H1 (cell line): Measurements from ENCODE around the gene DDX1. TPM values are rescaled to one million over a fixed set of nuclear protein-coding genes. Genes with fewer than 3 reads are reported as not detected.
"Not testable (repeated sequence)": the region's sequence is repeated elsewhere in the genome, so short reads cannot be mapped to it uniquely, and the experiment has no call there.

Experiments
- CTCF ChIA-PET: fragments of 300-600 bp; sonication (Branson Sonifier 250); formaldehyde crosslinking; loops from one replicate; lab custom pipeline; 2021; ENCODE audit not compliant: partially characterized antibody; lab: Charles Lee
- POLR2A ChIA-PET: fragments of 300-600 bp; sonication (Branson Sonifier 250); formaldehyde crosslinking; loops from one replicate; lab custom pipeline; 2021; ENCODE audit warnings: inconsistent platforms; ENCODE audit not compliant: partially characterized antibody; lab: Charles Lee
- DNase-seq, 2 experiments: peaks; one replicate each; pipeline versions ENCODE4 v3.0.0 to v3.0.0-alpha.2; 2010 to 2022; ENCODE audit warnings: low spot score in 2 of 2, low read depth in 1 of 2, mixed read lengths in 1 of 2
- FAIRE-seq: peaks from 2 replicates; lab custom pipeline; 2011; peaks lifted over from hg19 to GRCh38; lab: Jason Lieb, UNC
- H2AFZ ChIP-seq: 2 replicates; pipeline ENCODE4 v1.8.1; 2012; ENCODE audit warnings: low read length, inconsistent platforms
- H2AK5ac ChIP-seq: 2 replicates; pipeline ENCODE4 v1.6.1; 2013; ENCODE audit warnings: low read depth, low read length
- H2BK120ac ChIP-seq: replicated peaks from 2 replicates; pipeline ENCODE3; 2013; ENCODE audit warnings: low read depth, low read length, inconsistent platforms
- H2BK12ac ChIP-seq: 2 replicates; pipeline ENCODE4 v1.6.1; 2013; ENCODE audit warnings: low read depth, low read length
- H2BK15ac ChIP-seq: 2 replicates; pipeline ENCODE4 v1.6.1; 2013; ENCODE audit warnings: low read length
- H2BK20ac ChIP-seq: 2 replicates; pipeline ENCODE4 v1.6.1; 2013; ENCODE audit warnings: low read length
- H2BK5ac ChIP-seq: 2 replicates; pipeline ENCODE4 v1.6.1; 2013; ENCODE audit warnings: low read depth, low read length
- H3K14ac ChIP-seq: 2 replicates; pipeline ENCODE4 v1.6.1; 2013; ENCODE audit warnings: inconsistent platforms; ENCODE audit not compliant: insufficient read length
- H3K18ac ChIP-seq: 2 replicates; pipeline ENCODE4 v1.6.1; 2013; ENCODE audit warnings: low read length; ENCODE audit errors: extremely low read depth
- H3K23ac ChIP-seq: 2 replicates; pipeline ENCODE4 v1.6.1; 2013; ENCODE audit warnings: inconsistent platforms; ENCODE audit not compliant: insufficient read length
- H3K23me2 ChIP-seq: 2 replicates; pipeline ENCODE4 v1.6.1; 2013; ENCODE audit warnings: low read depth, low read length
- H3K27ac ChIP-seq: 2 replicates; pipeline ENCODE4 v1.6.1; 2011; ENCODE audit warnings: low read depth, low read length, inconsistent platforms
- H3K27me3 ChIP-seq, 4 experiments: replicated peaks in 1 of 4; 1 replicate in 1 of 4; 2 replicates in 3 of 4; pipeline versions ENCODE4 v1.6.1 to v1.8.1; 2011 to 2013; ENCODE audit warnings: low read length in 3 of 4, mild to moderate bottlenecking in 3 of 4, inconsistent platforms in 2 of 4, mixed read lengths in 2 of 4, moderate library complexity in 1 of 4; ENCODE audit not compliant: control insufficient read depth in 3 of 4, insufficient read depth in 3 of 4; ENCODE audit errors: extremely low read depth in 1 of 4
- H3K36me3 ChIP-seq, 4 experiments: 2 replicates each; pipeline versions ENCODE4 v1.6.1 to v1.8.1; 2011 to 2013; ENCODE audit warnings: mild to moderate bottlenecking in 4 of 4, low read length in 3 of 4, moderate library complexity in 2 of 4, control low read depth in 1 of 4, inconsistent platforms in 1 of 4; ENCODE audit not compliant: insufficient read depth in 4 of 4, control insufficient read depth in 2 of 4
- H3K4ac ChIP-seq: replicated peaks from 2 replicates; pipeline ENCODE3; 2013; ENCODE audit warnings: low read length, low read depth, mixed read lengths, inconsistent platforms; ENCODE audit not compliant: insufficient read length
- H3K4me1 ChIP-seq, 4 experiments: replicated peaks in 1 of 4; 1 replicate in 1 of 4; 2 replicates in 3 of 4; pipeline versions ENCODE4 v1.6.1 to v1.8.1; 2011 to 2013; ENCODE audit warnings: low read length in 3 of 4, inconsistent platforms in 2 of 4, mixed read lengths in 1 of 4; ENCODE audit not compliant: insufficient read depth in 4 of 4, control insufficient read depth in 3 of 4
- H3K4me2 ChIP-seq, 2 experiments: 2 replicates each; pipeline versions ENCODE4 v1.6.1 to v1.8.1; 2011 to 2013; ENCODE audit warnings: low read depth in 2 of 2, low read length in 2 of 2, control low read depth in 1 of 2, inconsistent platforms in 1 of 2, mild to moderate bottlenecking in 1 of 2; ENCODE audit not compliant: insufficient read depth in 1 of 2
- H3K4me3 ChIP-seq, 4 experiments: fragments of 200-600, 300-600 bp in 1 of 4; sonication (generic), shearing (Covaris generic), sonication (Bioruptor Twin) in 1 of 4; 2 replicates each; pipeline versions ENCODE4 v1.5.1 to v1.8.1; 2011 to 2016; ENCODE audit warnings: low read length in 4 of 4, low read depth in 3 of 4, control low read depth in 2 of 4, inconsistent platforms in 2 of 4, mild to moderate bottlenecking in 2 of 4, mixed read lengths in 1 of 4, moderate library complexity in 1 of 4; ENCODE audit not compliant: insufficient read depth in 2 of 4; ENCODE audit errors: extremely low read depth in 1 of 4
- H3K56ac ChIP-seq: replicated peaks from 2 replicates; pipeline ENCODE3; 2013; ENCODE audit warnings: low read depth, mild to moderate bottlenecking, mixed read lengths, low read length, inconsistent platforms; ENCODE audit not compliant: insufficient read length
- H3K79me1 ChIP-seq: 2 replicates; pipeline ENCODE4 v1.6.1; 2013; ENCODE audit warnings: low read depth, low read length, control low read depth
- H3K79me2 ChIP-seq, 2 experiments: 2 replicates each; pipeline versions ENCODE4 v1.6.1 to v1.8.1; 2012 to 2013; ENCODE audit warnings: low read length in 2 of 2, mild to moderate bottlenecking in 2 of 2, inconsistent platforms in 1 of 2; ENCODE audit not compliant: insufficient read depth in 2 of 2, control insufficient read depth in 1 of 2
- H3K9ac ChIP-seq, 4 experiments: replicated peaks in 1 of 4; 1 replicate in 1 of 4; 2 replicates in 3 of 4; pipeline versions ENCODE4 v1.6.1 to v1.8.1; 2011 to 2013; ENCODE audit warnings: low read depth in 3 of 4, low read length in 3 of 4, control low read depth in 2 of 4, mild to moderate bottlenecking in 2 of 4, moderate library complexity in 2 of 4, inconsistent platforms in 1 of 4; ENCODE audit errors: extremely low read depth in 1 of 4
- H3K9me3 ChIP-seq, 2 experiments: 2 replicates each; pipeline versions ENCODE4 v1.6.1 to v1.8.1; 2012 to 2013; ENCODE audit warnings: mild to moderate bottlenecking in 2 of 2, moderate library complexity in 2 of 2, control low read depth in 1 of 2, inconsistent platforms in 1 of 2, low read depth in 1 of 2, low read length in 1 of 2, mixed read lengths in 1 of 2; ENCODE audit not compliant: insufficient read depth in 2 of 2
- H4K20me1 ChIP-seq, 2 experiments: replicated peaks in 1 of 2; 2 replicates each; pipeline versions ENCODE3 to v1.8.1; 2011 to 2013; ENCODE audit warnings: inconsistent platforms in 2 of 2, low read length in 2 of 2, mild to moderate bottlenecking in 1 of 2; ENCODE audit not compliant: insufficient read depth in 2 of 2, control insufficient read depth in 1 of 2
- H4K5ac ChIP-seq: 2 replicates; pipeline ENCODE4 v1.6.1; 2013; ENCODE audit warnings: low read length, low read depth, mixed read lengths, inconsistent platforms; ENCODE audit not compliant: insufficient read length
- H4K8ac ChIP-seq: 2 replicates; pipeline ENCODE4 v1.8.0; 2013; ENCODE audit warnings: mild to moderate bottlenecking, moderate library complexity, low read length, inconsistent platforms; ENCODE audit not compliant: insufficient read depth; ENCODE audit errors: extremely low read depth
- H4K91ac ChIP-seq: replicated peaks from 2 replicates; pipeline ENCODE3; 2013; ENCODE audit warnings: low read length, mixed read lengths, inconsistent platforms; ENCODE audit not compliant: insufficient read length
- WGBS, 2 experiments: shearing (Covaris generic) in 1 of 2; methylation state at CpG; one replicate each; pipeline versions ENCODE4 v1.1.6 to v1.1.7; 2013 to 2015; ENCODE audit warnings: low lambda C conversion rate in 2 of 2, mixed read lengths in 2 of 2, inconsistent platforms in 1 of 2, low coverage in 1 of 2, missing lambda C conversion rate in 1 of 2; ENCODE audit not compliant: insufficient replicate concordance in 2 of 2, insufficient coverage in 1 of 2, insufficient read length in 1 of 2; ENCODE audit errors: extremely low coverage in 1 of 2, missing lambda C conversion rate in 1 of 2; 5-methylcytosine and 5-hydroxymethylcytosine counted together
- polyA plus RNA-seq, 7 experiments: library from polyadenylated mRNA; depleted of rRNA in 3 of 7; stranded (reverse) in 5 of 7; unstranded in 2 of 7; fragments of >200 nt in 5 of 7; fragments of 200-250 nt in 2 of 7; gene quantifications; 1 replicate in 5 of 7; 2 replicates in 1 of 7; 4 replicates in 1 of 7; pipeline versions ENCODE4 v1.2.1 to v1.2.3, GENCODE V29; 2011 to 2013; ENCODE audit warnings: missing spikeins in 2 of 7, mixed read lengths in 2 of 7
- total RNA-seq: library from RNA; stranded (reverse); fragmentation: NEBNext Ultra II Directional; extraction: Animal tissue kit (Norgen Biotek cat#: 25700); gene quantifications from 2 replicates; pipeline ENCODE4 v1.2.1, GENCODE V29; 2021

Gene DDX1
- total and polyA plus RNA-seq, 2 of the 8 experiments (the other 6 are each of a cell fraction or from before 2014, with no cell fraction given), result 51.1 to 161 TPM

- H3K4ac ChIP-seq, H3K9ac ChIP-seq, H4K91ac ChIP-seq, FAIRE-seq, H2BK15ac ChIP-seq, H3K4me3 ChIP-seq, H2AK5ac ChIP-seq, H3K79me1 ChIP-seq, CTCF ChIA-PET, H3K4me2 ChIP-seq, H3K23ac ChIP-seq, POLR2A ChIA-PET, H3K18ac ChIP-seq, H2BK5ac ChIP-seq, H2BK20ac ChIP-seq, H3K14ac ChIP-seq, H2BK12ac ChIP-seq, H4K8ac ChIP-seq, H3K79me2 ChIP-seq, H3K4me1 ChIP-seq, H4K20me1 ChIP-seq, H3K56ac ChIP-seq, H2BK120ac ChIP-seq, H3K23me2 ChIP-seq, H3K36me3 ChIP-seq, DNase-seq, H4K5ac ChIP-seq, H3K27me3 ChIP-seq, H3K27ac ChIP-seq, H2AFZ ChIP-seq: not testable (repeated sequence)
- WGBS, 2 experiments, result 90% methylated on average over 4 of the region's 33 CpGs; no CpG with 5 or more reads in 1 of the 2 experiments
- H3K9me3 ChIP-seq, result peaks cover 10 to 13% of the 10 kb centered on the region in 2 experiments; a peak in 3 of 4 replicates
Measured at GRCh38 chr2:15680132-15680531, 88.5 kb downstream of the DDX1 start.

Other genes with a start within 250 kb of the DDX1 start
- gene NBAS, start 30.5 kb upstream of the DDX1 start, total RNA-seq, result 34.1 and 34.8 TPM in 2 replicates
- gene NBAS, start 30.5 kb upstream of the DDX1 start, polyA plus RNA-seq (2011; rRNA removed), result 16.4 and 19.6 TPM in 2 replicates